HCT116 (cell line): ENCODE data around the gene MSI2. TPM values are rescaled to one million over a fixed set of nuclear protein-coding genes. Genes with fewer than 3 reads are reported as not detected.

Experiments used
- ATAC-seq: fragments of 200-7000 bp; cut with Tn5 transposase; 2 replicates; pipeline ENCODE4 v1.9.1; 2020; ENCODE audit warnings: mild to moderate bottlenecking, moderate library complexity
- BruUV-seq: library from RNA; stranded (reverse); fragments of 400-500 nt; replicated peaks from 2 replicates; lab custom pipeline; 2021; lab: Mats Ljungman, UMichigan
- CTCF ChIA-PET: fragments of 300-600 bp; sonication (Branson Sonifier 250); formaldehyde crosslinking; loops from one replicate; lab custom pipeline; 2021; ENCODE audit warnings: antibody characterized with exemption; lab: Charles Lee
- POLR2A ChIA-PET: fragments of 300-600, 350-600 bp; sonication (Branson Sonifier 250); formaldehyde crosslinking; loops from one replicate; lab custom pipeline; 2021; ENCODE audit warnings: antibody characterized with exemption; lab: Charles Lee
- RAD21 ChIA-PET, 2 experiments: fragments of 300-600 bp; sonication (Branson Sonifier 250); formaldehyde crosslinking; loops; one replicate each; lab custom pipeline; 2023; ENCODE audit warnings: low total read pairs in 2 of 2; ENCODE audit not compliant: uncharacterized antibody in 2 of 2, unreplicated experiment in 2 of 2, low non-redundant PET in 1 of 2; lab: Charles Lee
- DNase-seq: peaks from one replicate; pipeline ENCODE4 v3.0.0-alpha.2; 2010; ENCODE audit warnings: low read depth, low spot score
- H2AFZ ChIP-seq: fragments of 200-600 bp; shearing (Covaris generic), sonication (generic); 2 replicates; pipeline ENCODE4 v1.6.1; 2017; ENCODE audit warnings: low read depth, mixed run types, mixed read lengths, antibody characterized with exemption, low read length; ENCODE audit not compliant: poor library complexity, severe bottlenecking
- H3K27ac ChIP-seq: 2 replicates; pipeline ENCODE4 v1.5.1; 2012; ENCODE audit warnings: low read depth, low read length
- H3K27me3 ChIP-seq: fragments of 200-600 bp; sonication (generic); 2 replicates; pipeline ENCODE4 v1.6.1; 2016; ENCODE audit warnings: mixed run types, low read length, mixed read lengths; ENCODE audit not compliant: insufficient read depth
- H3K36me3 ChIP-seq, 2 experiments: fragments of 200-500 bp in 1 of 2; fragments of 200-600 bp in 1 of 2; sonication (Bioruptor generic) in 1 of 2; sonication (generic) in 1 of 2; 2 replicates each; pipeline versions ENCODE4 v1.5.1 to v1.6.1; 2014 to 2016; ENCODE audit warnings: low read length in 2 of 2, inconsistent platforms in 1 of 2, mixed read lengths in 1 of 2, mixed run types in 1 of 2; ENCODE audit not compliant: insufficient read depth in 2 of 2, control insufficient read depth in 1 of 2
- H3K4me1 ChIP-seq, 2 experiments: fragments of 200-600 bp in 1 of 2; sonication (generic) in 1 of 2; 2 replicates each; pipeline versions ENCODE4 v1.5.1 to v1.6.1; 2012 to 2017; ENCODE audit warnings: low read length in 2 of 2, inconsistent platforms in 1 of 2, mild to moderate bottlenecking in 1 of 2, mixed read lengths in 1 of 2, mixed run types in 1 of 2, moderate library complexity in 1 of 2; ENCODE audit not compliant: insufficient read depth in 2 of 2, control insufficient read depth in 1 of 2
- H3K4me2 ChIP-seq: fragments of 200-600 bp; sonication (generic); 2 replicates; pipeline ENCODE4 v1.6.1; 2017; ENCODE audit warnings: mixed run types, low read length, mixed read lengths
- H3K4me3 ChIP-seq, 2 experiments: fragments of 200-600 bp in 1 of 2; sonication (generic) in 1 of 2; replicated peaks in 1 of 2; 2 replicates each; pipeline ENCODE4 v1.5.1; 2011 to 2016; ENCODE audit warnings: low read length in 2 of 2, control low read depth in 1 of 2, low read depth in 1 of 2, mild to moderate bottlenecking in 1 of 2, mixed read lengths in 1 of 2, mixed run types in 1 of 2
- H3K79me2 ChIP-seq: fragments of 200-600 bp; sonication (generic); 2 replicates; pipeline ENCODE4 v1.6.1; 2017; ENCODE audit warnings: mild to moderate bottlenecking, mixed run types, low read length, moderate library complexity, mixed read lengths; ENCODE audit not compliant: insufficient read depth
- H3K9ac ChIP-seq: fragments of 200-600 bp; sonication (generic); 2 replicates; pipeline ENCODE4 v1.6.1; 2016; ENCODE audit warnings: low read length, mixed read lengths
- H3K9me2 ChIP-seq: fragments of 200-600 bp; sonication (generic), shearing (Covaris generic); 2 replicates; pipeline ENCODE4 v1.6.1; 2017; ENCODE audit warnings: mixed run types, mild to moderate bottlenecking, moderate library complexity; ENCODE audit not compliant: insufficient read depth
- H3K9me3 ChIP-seq, 2 experiments: fragments of 200-500 bp in 1 of 2; fragments of 200-600 bp in 1 of 2; sonication (Bioruptor generic) in 1 of 2; sonication (generic) in 1 of 2; 2 replicates each; pipeline ENCODE4 v1.6.1; 2014 to 2017; ENCODE audit warnings: low read length in 2 of 2, mixed read lengths in 2 of 2, inconsistent platforms in 1 of 2, low read depth in 1 of 2, mild to moderate bottlenecking in 1 of 2, mixed run types in 1 of 2, moderate library complexity in 1 of 2; ENCODE audit not compliant: control insufficient read depth in 1 of 2, insufficient read depth in 1 of 2
- H4K20me1 ChIP-seq: fragments of 200-600 bp; sonication (generic), shearing (Covaris generic); 2 replicates; pipeline ENCODE4 v1.6.1; 2017; ENCODE audit warnings: mixed run types, mild to moderate bottlenecking, moderate library complexity; ENCODE audit not compliant: insufficient read depth
- ATF3 ChIP-seq: IDR thresholded peaks from 2 replicates; pipeline ENCODE4 v1.6.1; 2012
- CBX3 ChIP-seq: IDR thresholded peaks from 2 replicates; pipeline ENCODE4 v1.6.1; 2012; ENCODE audit warnings: low read depth
- ELF1 ChIP-seq: IDR thresholded peaks from 2 replicates; pipeline ENCODE4 v1.6.1; 2012; ENCODE audit warnings: low read depth, borderline replicate concordance
- EZH2 ChIP-seq: fragments of 200-600 bp; sonication (generic); IDR thresholded peaks from 2 replicates; pipeline ENCODE4 v1.6.1; 2017; ENCODE audit warnings: antibody characterized with exemption, mixed run types
- FOSL1 ChIP-seq: IDR thresholded peaks from 2 replicates; pipeline ENCODE4 v1.6.1; 2012; ENCODE audit warnings: low read depth
- MAX ChIP-seq: IDR thresholded peaks from 2 replicates; pipeline ENCODE4 v1.6.1; 2012
- POLR2A ChIP-seq: IDR thresholded peaks from 2 replicates; pipeline ENCODE4 v1.7.0; 2011; ENCODE audit warnings: borderline replicate concordance; ENCODE audit not compliant: insufficient read depth, insufficient read length; ENCODE audit errors: extremely low read depth
- POLR2AphosphoS5 ChIP-seq: IDR thresholded peaks from 2 replicates; pipeline ENCODE4 v1.6.1; 2011; ENCODE audit warnings: mild to moderate bottlenecking, low read depth, low read length, moderate library complexity
- RAD21 ChIP-seq: IDR thresholded peaks from 2 replicates; pipeline ENCODE4 v1.6.1; 2012; ENCODE audit warnings: low read depth, mild to moderate bottlenecking
- REST ChIP-seq: IDR thresholded peaks from 2 replicates; pipeline ENCODE4 v1.6.1; 2012; ENCODE audit warnings: low read depth
- YY1 ChIP-seq: IDR thresholded peaks from 2 replicates; pipeline ENCODE4 v1.6.1; 2011; ENCODE audit warnings: low read length, low read depth, moderate library complexity, mild to moderate bottlenecking; ENCODE audit not compliant: insufficient replicate concordance; ENCODE audit errors: extremely low read depth
- ZBTB33 ChIP-seq: IDR thresholded peaks from 2 replicates; pipeline ENCODE4 v1.6.1; 2011; ENCODE audit warnings: mild to moderate bottlenecking, low read length, moderate library complexity; ENCODE audit not compliant: insufficient replicate concordance; ENCODE audit errors: extremely low read depth
- ZFX ChIP-seq: fragments of 450-650 bp; IDR thresholded peaks from 2 replicates; pipeline ENCODE4 v1.6.1; 2017
- intact Hi-C: fragments of 100-400 bp; cut with micrococcal nuclease; formaldehyde crosslinking; loops from 2 replicates; pipeline ENCODE4 v1.10.0; 2022
- total RNA-seq: library from RNA; stranded (reverse); gene quantifications from one replicate; pipeline ENCODE4 v1.2.1, GENCODE V29; 2021; ENCODE audit not compliant: unreplicated experiment

MSI2 gene
- total RNA-seq, 1 experiment from 2014 or later: 137 TPM

GRCh38 chr17:57278740-57279387 lies 22.5 kb downstream of the MSI2 start (continued):
- no peak for TF ChIP-seq REST

GRCh38 chr17:57279432-57279831 lies 23.1 kb downstream of the MSI2 start:
- TF ChIP-seq POLR2A (no peak), POLR2AphosphoS5 (no peak), RAD21 (no peak), CBX3 (no peak), YY1 (no peak), EZH2 (no peak), ATF3 (no peak), ZFX (no peak), ELF1 (no peak), ZBTB33 (no peak), REST (no peak), FOSL1 (no peak), MAX (no peak)
- Histone ChIP-seq H3K79me2 (peaks cover 9% of the 10 kb centered on the region; the same call in 1 of the 2 replicates), H3K4me1 (no peaks in the 10 kb centered on the region), H3K9me2 (no peaks in the 10 kb centered on the region), H2AFZ (no peak overlapping the region), H4K20me1 (no peaks in the 10 kb centered on the region), H3K4me3 (no peak overlapping the region), H3K9me3 (no peaks in the 10 kb centered on the region), H3K27me3 (no peaks in the 10 kb centered on the region), H3K9ac (no peak overlapping the region), H3K36me3 (peaks cover 0 to 20% of the 10 kb centered on the region in 2 experiments; a peak in 3 of 4 replicates), H3K4me2 (no peak overlapping the region), H3K27ac (no peak overlapping the region)
- ChIA-PET POLR2A (no interaction called here), RAD21 (no interaction called here), CTCF (interaction anchor here (1.6 kb wide), 1 partner anchor 36 kb away, joined by 3 read pairs; no protein-coding TSS in a partner anchor)
- intact Hi-C loops: no loop called here
- no peak for ATAC-seq
- no TSS peak for BruUV-seq
- no peak for DNase-seq
